Measurements from ENCODE around the gene CAMSAP3.

Gene CAMSAP3

DNA sequence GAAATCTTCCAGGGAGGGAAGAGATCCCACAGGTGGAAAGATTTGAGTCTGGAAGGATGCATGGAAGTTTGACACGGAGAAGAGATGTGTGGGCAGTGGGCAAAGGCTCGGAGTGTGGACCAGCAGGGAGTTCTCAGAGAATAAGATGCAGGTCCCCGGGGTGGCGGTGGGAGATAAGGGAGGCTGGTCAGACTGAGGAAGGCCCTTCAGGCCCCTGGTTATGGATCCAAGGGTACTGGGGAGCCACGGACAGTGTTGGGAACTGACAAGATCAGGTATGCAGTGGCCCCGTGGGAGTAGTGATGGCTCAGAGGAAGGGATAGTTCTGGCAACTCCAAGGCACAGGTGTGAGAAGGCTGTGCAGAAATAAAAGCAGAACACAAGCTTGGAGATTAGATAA lies 2.5 kb downstream of the CAMSAP3 start:
- no peak overlapping the region for H2BK12ac ChIP-seq (ENCODE audit: low read length)
- peaks cover 5 to 6% of the 10 kb centered on the region in 2 donors for H3K4me1 ChIP-seq (ENCODE audit: control insufficient read depth in 2 of 2, insufficient read depth in 1 of 2, low read depth in 1 of 2, low read length in 2 of 2)
- no peak overlapping the region for H3K18ac ChIP-seq (ENCODE audit: low read length)
- no peak overlapping the region for H4K8ac ChIP-seq (ENCODE audit: low read depth, low read length)
- H3K9me3 ChIP-seq (replicated peaks in 1 of 2; ENCODE audit: control insufficient read depth in 2 of 2, insufficient read depth in 1 of 2, low read depth in 1 of 2, low read length in 2 of 2): no peaks in the 10 kb centered on the region
- H3K23ac ChIP-seq (ENCODE audit: low read depth, low read length, poor library complexity): no peak overlapping the region
- no peaks in the 10 kb centered on the region for H3K36me3 ChIP-seq (replicated peaks in 1 of 2; ENCODE audit: control insufficient read depth in 2 of 2, insufficient read depth in 2 of 2, low read length in 2 of 2)
- H3K9ac ChIP-seq (ENCODE audit: low read depth, low read length, poor library complexity): no peak overlapping the region
- no peak overlapping the region for H2AK5ac ChIP-seq (ENCODE audit: low read depth, low read length)
- H2BK5ac ChIP-seq (ENCODE audit: low read length): no peak overlapping the region
- H3K27ac ChIP-seq (replicated peaks; ENCODE audit: low read length): no peak overlapping the region
- no peak overlapping the region for H3K4ac ChIP-seq (ENCODE audit: low read length)
- DNase-seq (ENCODE audit: low spot score): no peak
- no peak overlapping the region for H2AFZ ChIP-seq (ENCODE audit: low read length)
- no peak overlapping the region for H2BK120ac ChIP-seq (ENCODE audit: low read depth, low read length)
- H3K4me3 ChIP-seq (ENCODE audit: low read length in 2 of 2): no peak overlapping the region
- no peak overlapping the region for H3K14ac ChIP-seq (ENCODE audit: low read length)
- peaks cover 0 to 16% (median 7%) of the 10 kb centered on the region in 3 experiments for H3K27me3 ChIP-seq (ENCODE audit: control insufficient read depth in 3 of 3, insufficient read depth in 3 of 3, low read depth in 1 of 3, low read length in 3 of 3)
- H4K91ac ChIP-seq (ENCODE audit: low read depth, low read length, poor library complexity): no peak overlapping the region
- no CpG with 5 or more reads among the region's 6 CpGs for WGBS, 2 donors (ENCODE audit: extremely low coverage in 2 of 2, insufficient read length in 2 of 2, insufficient replicate concordance in 1 of 2)
- H2BK15ac ChIP-seq (ENCODE audit: low read length): no peak overlapping the region
- no peaks in the 10 kb centered on the region for H3K79me1 ChIP-seq (ENCODE audit: low read depth, low read length)
- no peak overlapping the region for H3K4me2 ChIP-seq (ENCODE audit: insufficient read depth, low read length, poor library complexity, severe bottlenecking)

DNA sequence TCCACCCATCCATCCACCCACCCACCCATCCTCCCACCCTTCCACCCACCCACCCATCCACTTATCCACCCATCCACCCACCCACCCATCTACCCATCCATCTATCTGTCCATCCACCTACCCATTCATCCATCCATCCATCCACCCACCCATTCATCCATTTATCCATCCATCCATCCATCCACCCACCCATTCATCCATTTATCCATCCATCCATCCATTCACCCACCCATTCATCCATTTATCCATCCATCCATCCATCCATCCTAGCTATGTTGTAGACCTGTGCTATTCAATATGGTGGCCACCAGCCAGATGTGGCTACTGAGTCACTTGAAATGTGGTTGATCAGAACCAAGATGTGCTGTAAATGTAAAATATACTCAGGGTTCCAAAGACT lies 5.1 kb downstream of the CAMSAP3 start:
- Histone ChIP-seq H3K27ac (replicated peaks; ENCODE audit: low read length) (no peak overlapping the region), H3K9ac (ENCODE audit: low read depth, low read length, poor library complexity) (no peak overlapping the region), H3K9me3 (replicated peaks in 1 of 2; ENCODE audit: control insufficient read depth in 2 of 2, insufficient read depth in 1 of 2, low read depth in 1 of 2, low read length in 2 of 2) (no peaks in the 10 kb centered on the region), H3K14ac (ENCODE audit: low read length) (no peak overlapping the region), H3K79me1 (ENCODE audit: low read depth, low read length) (no peaks in the 10 kb centered on the region), H3K4me2 (ENCODE audit: insufficient read depth, low read length, poor library complexity, severe bottlenecking) (no peak overlapping the region), H3K4me1 (ENCODE audit: control insufficient read depth in 2 of 2, insufficient read depth in 1 of 2, low read depth in 1 of 2, low read length in 2 of 2) (peaks cover 5 to 6% of the 10 kb centered on the region in 2 donors), H2BK120ac (ENCODE audit: low read depth, low read length) (no peak overlapping the region), H2BK15ac (ENCODE audit: low read length) (no peak overlapping the region), H3K4me3 (ENCODE audit: low read length in 2 of 2) (no peak overlapping the region), H2BK5ac (ENCODE audit: low read length) (no peak overlapping the region), H3K36me3 (replicated peaks in 1 of 2; ENCODE audit: control insufficient read depth in 2 of 2, insufficient read depth in 2 of 2, low read length in 2 of 2) (no peaks in the 10 kb centered on the region), H4K8ac (ENCODE audit: low read depth, low read length) (no peak overlapping the region), H3K18ac (ENCODE audit: low read length) (no peak overlapping the region), H3K27me3 (ENCODE audit: control insufficient read depth in 3 of 3, insufficient read depth in 3 of 3, low read depth in 1 of 3, low read length in 3 of 3) (peaks cover 0 to 13% (median 7%) of the 10 kb centered on the region in 3 experiments), H2AK5ac (ENCODE audit: low read depth, low read length) (no peak overlapping the region), H3K23ac (ENCODE audit: low read depth, low read length, poor library complexity) (no peak overlapping the region), H4K91ac (ENCODE audit: low read depth, low read length, poor library complexity) (no peak overlapping the region), H3K4ac (ENCODE audit: low read length) (no peak overlapping the region), H2AFZ (ENCODE audit: low read length) (no peak overlapping the region), H2BK12ac (ENCODE audit: low read length) (no peak overlapping the region)
- DNase-seq (ENCODE audit: low spot score): no peak

DNA sequence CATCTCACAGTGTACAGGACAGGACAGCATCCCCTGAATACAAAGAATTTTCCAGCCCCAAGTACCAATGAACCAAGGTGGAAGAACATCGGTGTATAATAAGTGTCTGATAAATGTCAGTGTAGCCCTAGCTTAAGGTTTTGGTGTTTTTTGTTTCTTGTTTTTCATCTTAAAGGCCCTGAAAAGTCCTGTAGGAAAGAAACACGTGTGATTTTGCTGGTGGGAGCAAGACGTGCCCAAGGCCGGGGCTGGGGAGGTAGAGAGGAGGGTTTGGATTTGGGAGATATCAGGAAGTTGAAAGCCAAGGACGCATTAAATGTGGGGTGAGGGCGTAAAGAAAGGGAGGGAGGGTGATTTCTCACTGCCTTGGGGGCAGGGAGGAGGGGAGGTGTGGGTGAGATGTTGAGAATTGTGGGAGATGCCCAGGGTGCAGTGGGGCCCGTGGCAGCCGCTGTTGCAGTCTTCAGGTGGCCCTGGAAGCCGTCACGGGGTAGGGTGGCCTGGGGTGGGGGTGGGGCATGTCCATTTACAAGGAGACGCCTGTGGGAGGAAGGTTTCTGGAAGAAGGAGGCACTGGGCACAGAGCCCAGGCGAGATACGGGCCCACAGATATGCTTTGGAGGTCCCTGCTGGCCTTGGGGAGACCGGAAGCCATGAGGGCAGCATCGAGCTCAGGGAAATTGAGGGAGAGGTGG lies 6.7 kb downstream of the CAMSAP3 start:
- Histone ChIP-seq H2BK5ac (ENCODE audit: low read length) (no peak overlapping the region), H3K4me2 (ENCODE audit: insufficient read depth, low read length, poor library complexity, severe bottlenecking) (no peak overlapping the region), H3K9ac (ENCODE audit: low read depth, low read length, poor library complexity) (no peak overlapping the region), H2AFZ (ENCODE audit: low read length) (no peak overlapping the region), H3K27ac (replicated peaks; ENCODE audit: low read length) (no peak overlapping the region), H2BK15ac (ENCODE audit: low read length) (no peak overlapping the region), H3K23ac (ENCODE audit: low read depth, low read length, poor library complexity) (no peak overlapping the region), H3K27me3 (ENCODE audit: control insufficient read depth in 3 of 3, insufficient read depth in 3 of 3, low read depth in 1 of 3, low read length in 3 of 3) (peaks cover 0 to 2% (median 0%) of the 10 kb centered on the region in 3 experiments), H2BK120ac (ENCODE audit: low read depth, low read length) (no peak overlapping the region), H2BK12ac (ENCODE audit: low read length) (no peak overlapping the region), H3K4ac (ENCODE audit: low read length) (no peak overlapping the region), H3K18ac (ENCODE audit: low read length) (no peak overlapping the region), H3K4me1 (ENCODE audit: control insufficient read depth in 2 of 2, insufficient read depth in 1 of 2, low read depth in 1 of 2, low read length in 2 of 2) (no peaks in the 10 kb centered on the region), H3K14ac (ENCODE audit: low read length) (no peak overlapping the region), H2AK5ac (ENCODE audit: low read depth, low read length) (no peak overlapping the region), H3K9me3 (replicated peaks in 1 of 2; ENCODE audit: control insufficient read depth in 2 of 2, insufficient read depth in 1 of 2, low read depth in 1 of 2, low read length in 2 of 2) (no peaks in the 10 kb centered on the region), H3K79me1 (ENCODE audit: low read depth, low read length) (peaks cover 2% of the 10 kb centered on the region), H4K8ac (ENCODE audit: low read depth, low read length) (no peak overlapping the region), H3K4me3 (ENCODE audit: low read length in 2 of 2) (no peak overlapping the region), H4K91ac (ENCODE audit: low read depth, low read length, poor library complexity) (no peak overlapping the region), H3K36me3 (replicated peaks in 1 of 2; ENCODE audit: control insufficient read depth in 2 of 2, insufficient read depth in 2 of 2, low read length in 2 of 2) (no peaks in the 10 kb centered on the region)
- WGBS, 2 donors (ENCODE audit: extremely low coverage in 2 of 2, insufficient read length in 2 of 2, insufficient replicate concordance in 1 of 2): no CpG with 5 or more reads among the region's 15 CpGs
- DNase-seq (ENCODE audit: low spot score): no peak

DNA sequence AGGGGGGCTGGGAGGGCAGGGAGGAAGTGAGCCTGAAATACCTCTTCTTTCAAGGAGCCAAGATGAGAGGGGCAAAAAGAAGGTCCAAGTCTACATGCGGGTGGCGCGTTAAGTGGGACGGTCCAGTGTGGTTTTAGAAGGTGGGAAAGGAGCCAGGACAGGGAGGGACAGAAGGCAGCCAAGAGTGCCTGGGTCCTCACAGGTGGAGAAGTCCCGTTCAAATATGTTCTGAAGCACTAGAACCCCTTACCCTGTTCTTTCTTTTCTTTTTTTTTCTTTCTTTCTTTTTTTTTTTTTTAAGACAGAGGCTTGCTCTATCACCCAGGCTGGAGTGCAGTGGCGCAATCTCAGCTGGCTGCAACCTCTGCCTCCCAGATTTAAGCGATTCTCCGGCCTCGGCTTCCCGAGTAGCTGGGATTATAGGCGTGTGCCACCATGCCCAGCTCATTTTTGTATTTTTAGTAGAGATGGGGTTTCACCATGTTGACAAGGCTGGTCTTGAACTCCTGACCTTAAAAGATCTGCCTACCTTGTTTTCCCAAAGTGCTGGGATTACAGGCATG lies 7.4 kb downstream of the CAMSAP3 start:
- peaks cover 2% of the 10 kb centered on the region for H3K79me1 ChIP-seq (ENCODE audit: low read depth, low read length)
- H3K18ac ChIP-seq (ENCODE audit: low read length): no peak overlapping the region
- no peak overlapping the region for H4K8ac ChIP-seq (ENCODE audit: low read depth, low read length)
- H3K27me3 ChIP-seq (ENCODE audit: control insufficient read depth in 3 of 3, insufficient read depth in 3 of 3, low read depth in 1 of 3, low read length in 3 of 3): no peaks in the 10 kb centered on the region
- no peak for DNase-seq (ENCODE audit: low spot score)
- H3K27ac ChIP-seq (replicated peaks; ENCODE audit: low read length): no peak overlapping the region
- H3K14ac ChIP-seq (ENCODE audit: low read length): no peak overlapping the region
- H3K9ac ChIP-seq (ENCODE audit: low read depth, low read length, poor library complexity): no peak overlapping the region
- no CpG with 5 or more reads among the region's 11 CpGs for WGBS, 2 donors (ENCODE audit: extremely low coverage in 2 of 2, insufficient read length in 2 of 2, insufficient replicate concordance in 1 of 2)
- no peak overlapping the region for H3K23ac ChIP-seq (ENCODE audit: low read depth, low read length, poor library complexity)
- H3K4me2 ChIP-seq (ENCODE audit: insufficient read depth, low read length, poor library complexity, severe bottlenecking): no peak overlapping the region
- no peak overlapping the region for H2BK12ac ChIP-seq (ENCODE audit: low read length)
- H4K91ac ChIP-seq (ENCODE audit: low read depth, low read length, poor library complexity): no peak overlapping the region
- no peak overlapping the region for H2BK15ac ChIP-seq (ENCODE audit: low read length)
- H2BK5ac ChIP-seq (ENCODE audit: low read length): no peak overlapping the region
- H2AK5ac ChIP-seq (ENCODE audit: low read depth, low read length): no peak overlapping the region
- no peaks in the 10 kb centered on the region for H3K9me3 ChIP-seq (replicated peaks in 1 of 2; ENCODE audit: control insufficient read depth in 2 of 2, insufficient read depth in 1 of 2, low read depth in 1 of 2, low read length in 2 of 2)
- H3K36me3 ChIP-seq (replicated peaks in 1 of 2; ENCODE audit: control insufficient read depth in 2 of 2, insufficient read depth in 2 of 2, low read length in 2 of 2): peaks cover 0 to 1% of the 10 kb centered on the region in 2 donors
- H2AFZ ChIP-seq (ENCODE audit: low read length): no peak overlapping the region
- H3K4me3 ChIP-seq (ENCODE audit: low read length in 2 of 2): no peak overlapping the region
- no peak overlapping the region for H2BK120ac ChIP-seq (ENCODE audit: low read depth, low read length)
- H3K4ac ChIP-seq (ENCODE audit: low read length): no peak overlapping the region
- no peaks in the 10 kb centered on the region for H3K4me1 ChIP-seq (ENCODE audit: control insufficient read depth in 2 of 2, insufficient read depth in 1 of 2, low read depth in 1 of 2, low read length in 2 of 2)
